ENCODE measurements around the gene SLC4A3.

Gene SLC4A3

DNA sequence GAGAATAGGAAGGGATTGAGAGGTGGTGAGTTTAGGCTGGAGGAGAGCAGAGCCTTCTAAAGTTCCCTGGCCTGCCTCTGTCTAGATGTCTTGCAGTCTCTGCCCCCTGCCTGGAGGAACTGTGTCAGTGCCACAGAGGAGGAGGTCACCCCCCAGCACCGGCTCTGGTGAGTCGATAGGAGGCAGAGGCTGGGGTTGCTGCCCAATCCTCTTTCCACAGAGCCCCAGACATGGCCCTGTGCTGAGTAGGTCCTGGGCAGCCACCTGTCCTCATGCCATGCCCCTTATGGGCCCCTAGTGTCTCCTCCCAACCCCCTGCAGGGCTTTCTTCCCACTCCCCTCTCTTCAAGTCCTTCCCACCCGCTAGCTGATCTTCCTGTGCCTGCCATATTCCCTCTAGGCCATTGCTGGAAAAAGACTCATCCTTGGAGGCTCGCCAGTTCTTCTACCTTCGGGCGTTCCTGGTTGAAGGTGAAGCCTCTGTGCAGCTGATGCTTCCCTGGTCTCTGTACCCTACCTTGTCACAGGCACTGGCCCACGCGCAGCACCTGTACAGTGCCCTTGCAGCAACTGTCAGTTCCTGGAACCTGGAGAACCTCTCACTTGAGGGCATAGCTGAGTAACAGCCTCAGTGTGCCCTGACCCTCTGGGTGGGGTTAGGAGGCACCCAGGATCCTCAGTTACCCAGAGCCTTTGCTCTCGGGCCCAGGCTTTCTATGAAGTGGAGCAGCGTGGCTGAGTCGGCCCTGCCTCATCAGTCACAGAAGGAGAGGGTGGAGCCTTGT is 13.2 kb upstream of the SLC4A3 start:
- DNase-seq = no peak

DNA sequence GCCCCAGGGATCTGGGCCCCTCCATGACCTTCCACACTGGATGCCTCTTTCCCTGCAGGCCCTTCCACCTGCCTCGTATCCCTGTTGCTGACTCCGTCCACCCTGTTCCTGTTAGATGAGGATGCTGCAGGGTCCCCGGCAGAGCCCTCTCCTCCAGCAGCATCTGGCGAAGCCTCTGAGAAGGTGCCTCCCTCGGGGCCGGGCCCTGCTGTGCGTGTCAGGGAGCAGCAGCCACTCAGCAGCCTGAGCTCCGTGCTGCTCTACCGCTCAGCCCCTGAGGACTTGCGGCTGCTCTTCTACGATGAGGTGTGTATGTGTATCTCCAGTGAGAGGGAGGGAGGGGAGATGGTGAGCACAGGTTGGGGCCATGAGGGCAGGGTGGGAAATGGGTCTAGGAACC is 12.4 kb upstream of the SLC4A3 start:
- no peak for DNase-seq

DNA sequence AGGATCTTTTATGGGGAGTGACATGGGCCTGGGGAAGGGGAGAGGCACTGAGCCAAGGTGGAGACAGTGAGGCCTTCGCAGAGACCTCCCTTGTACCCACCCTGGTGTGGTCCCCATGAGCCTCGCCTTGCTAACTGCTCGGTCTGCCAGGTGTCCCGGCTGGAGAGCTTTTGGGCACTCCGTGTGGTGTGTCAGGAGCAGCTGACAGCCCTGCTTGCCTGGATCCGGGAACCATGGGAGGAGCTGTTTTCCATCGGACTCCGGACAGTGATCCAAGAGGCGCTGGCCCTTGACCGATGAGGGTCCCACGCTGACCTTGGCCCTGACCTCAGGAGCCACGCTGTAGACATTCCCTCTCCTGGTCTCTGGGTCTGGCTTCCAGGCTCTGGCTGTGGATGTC is 11.5 kb upstream of the SLC4A3 start:
- no peak for DNase-seq

GRCh38 chr2:219616550-219616949 is 10.9 kb upstream of the SLC4A3 start:
- DNase-seq = no peak

GRCh38 chr2:219618733-219619122 is 8.7 kb upstream of the SLC4A3 start:
- DNase-seq = no peak

GRCh38 chr2:219619235-219619634 is 8.2 kb upstream of the SLC4A3 start:
- DNase-seq = no peak

GRCh38 chr2:219620546-219620945 is 6.9 kb upstream of the SLC4A3 start:
- no peak for DNase-seq

GRCh38 chr2:219621935-219622334 is 5.5 kb upstream of the SLC4A3 start:
- no peak for DNase-seq

- no peak for DNase-seq
Observed at GRCh38 chr2:219622472-219622871, 5.0 kb upstream of the SLC4A3 start.

GRCh38 chr2:219624565-219624964 is 2.9 kb upstream of the SLC4A3 start:
- DNase-seq = no peak

DNA sequence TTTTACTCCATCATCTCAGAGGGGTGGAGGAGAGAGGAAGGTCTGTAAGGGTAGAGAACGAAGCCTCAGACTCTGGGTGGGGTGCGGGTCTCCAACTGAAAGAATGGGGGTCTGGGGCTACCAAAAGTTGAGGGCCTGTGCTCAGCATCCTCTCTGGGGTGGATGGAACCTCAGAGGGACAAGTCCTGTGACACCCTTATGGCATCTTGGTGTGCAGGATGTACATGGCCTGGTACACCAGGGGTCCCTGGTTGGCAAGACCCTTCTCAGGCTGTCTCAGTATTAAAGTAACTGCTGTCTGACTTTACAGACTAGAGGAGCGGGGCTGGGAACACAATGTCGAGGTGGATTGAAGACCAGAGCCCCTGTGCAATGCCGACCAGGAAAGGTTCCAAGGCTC is 2.3 kb upstream of the SLC4A3 start:
- no peak for DNase-seq

DNA sequence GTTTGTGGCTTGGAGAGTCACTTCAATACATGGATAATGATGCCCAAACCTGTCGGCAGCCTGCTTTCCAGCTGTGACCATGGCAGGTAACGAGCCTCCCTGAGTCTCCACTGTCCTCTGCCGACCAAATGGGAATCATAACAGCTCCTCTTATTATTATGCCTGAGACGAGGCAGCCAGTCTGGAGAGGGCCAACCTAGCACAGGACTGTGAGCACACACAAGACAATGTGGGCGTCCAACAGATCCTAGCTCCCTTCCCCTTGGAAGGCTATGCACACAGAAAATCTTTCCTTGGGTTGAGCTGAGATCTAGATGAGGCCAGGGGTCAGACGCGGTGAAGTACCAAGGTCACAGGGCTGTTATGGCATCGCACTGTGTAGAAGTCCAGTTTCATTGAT is 890 bp upstream of the SLC4A3 start:
- no peak for DNase-seq

DNA sequence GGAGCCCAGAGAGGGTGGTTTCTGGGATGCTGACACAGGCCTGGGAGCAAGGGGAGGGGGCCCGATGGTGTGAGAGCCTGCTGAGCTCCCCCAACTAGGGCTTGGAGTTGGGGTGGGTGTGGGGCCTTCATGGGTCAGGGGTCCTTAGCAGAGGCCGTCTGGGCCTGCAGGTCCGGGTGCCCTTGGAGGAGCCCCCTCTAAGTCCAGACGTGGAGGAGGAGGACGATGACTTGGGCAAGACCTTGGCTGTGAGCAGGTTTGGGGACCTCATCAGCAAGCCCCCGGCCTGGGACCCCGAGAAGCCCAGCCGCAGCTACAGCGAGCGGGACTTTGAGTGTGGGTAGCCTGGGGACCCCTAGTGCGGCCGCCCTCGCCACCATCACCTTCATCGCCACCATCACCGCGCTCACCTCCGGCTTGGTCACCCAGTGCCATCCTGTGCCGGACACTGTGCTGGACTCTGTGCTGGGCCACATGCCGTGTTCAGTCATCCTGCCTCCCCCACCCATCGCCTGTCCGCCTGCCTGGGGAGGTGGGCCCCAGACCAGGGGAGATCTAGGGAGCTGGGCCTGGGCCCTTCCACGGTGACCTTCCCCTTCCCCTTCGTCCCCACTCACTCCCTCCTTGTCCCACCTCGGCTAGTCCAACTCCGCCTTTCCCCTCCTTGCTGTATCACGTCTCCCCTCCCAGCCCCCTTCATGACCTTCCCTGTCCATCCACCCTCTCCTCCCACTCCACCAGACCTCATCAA is 980 bp downstream of the SLC4A3 start:
- no peak for DNase-seq

- no peak for DNase-seq
Observed at GRCh38 chr2:219628986-219629901, 1.8 kb downstream of the SLC4A3 start.

GRCh38 chr2:219629976-219630695 is 2.7 kb downstream of the SLC4A3 start:
- no peak for DNase-seq

- DNase-seq = no peak
Observed at GRCh38 chr2:219630770-219631405, 3.5 kb downstream of the SLC4A3 start.

DNA sequence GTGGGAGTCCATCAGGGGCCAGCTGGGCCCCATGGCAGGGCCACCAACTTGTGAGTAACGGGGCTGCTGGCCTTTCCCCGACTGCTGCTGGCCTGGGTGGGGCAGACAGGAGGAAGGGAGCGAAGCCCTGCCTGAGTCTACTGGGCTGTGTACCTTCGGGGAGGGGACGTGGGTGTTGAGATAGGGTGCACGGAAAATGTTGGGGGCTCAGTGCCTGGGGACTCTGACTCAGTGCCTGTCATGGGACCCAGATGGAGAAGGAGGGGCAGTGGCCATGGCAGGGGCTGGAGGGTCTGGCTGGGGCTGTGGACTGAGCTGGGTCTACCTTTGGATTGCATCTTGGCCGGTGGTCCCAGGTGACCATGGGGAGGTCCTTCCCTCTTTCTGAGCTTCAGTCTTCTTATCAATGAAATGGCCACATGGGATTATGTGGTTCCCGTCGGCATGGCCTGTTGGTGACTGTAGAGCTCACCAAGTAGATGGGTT is 4.0 kb downstream of the SLC4A3 start:
- no peak for DNase-seq

GRCh38 chr2:219631904-219632759 is 4.7 kb downstream of the SLC4A3 start:
- DNase-seq = no peak

DNA sequence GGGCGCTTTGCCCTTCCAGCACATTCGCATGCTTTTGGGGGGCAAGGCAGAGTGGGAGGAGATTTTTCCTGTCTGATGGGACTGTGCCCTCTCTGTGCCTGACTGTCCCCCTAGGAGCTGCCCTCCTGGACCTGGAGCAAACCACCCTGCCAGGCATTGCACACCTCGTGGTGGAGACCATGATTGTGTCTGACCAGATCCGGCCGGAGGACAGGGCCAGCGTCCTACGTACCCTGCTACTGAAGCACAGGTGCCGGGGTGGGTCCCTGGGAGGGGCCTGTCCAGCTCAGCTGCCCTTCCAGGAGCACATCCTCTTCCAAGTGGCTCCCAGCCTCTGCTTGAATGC is 5.3 kb downstream of the SLC4A3 start:
- DNase-seq = no peak

GRCh38 chr2:219633276-219634065 is 6.0 kb downstream of the SLC4A3 start:
- no peak for DNase-seq
